NCI-H2171 treated with DMSO at 0.1 percent for 48 hours (cell line): ENCODE data around the gene TBL1XR1.
"Not testable (repeated sequence)": the region's sequence is repeated elsewhere in the genome, so short reads cannot be mapped to it uniquely, and the experiment has no call there.

Source experiments
- DNase-seq: peaks from one replicate; lab custom pipeline; 2025; lab: John Stamatoyannopoulos, UW

Gene TBL1XR1

GRCh38 chr3:177181418-177181817, 15.9 kb downstream of the TBL1XR1 start:
- no peak for DNase-seq

GRCh38 chr3:177180506-177180905, 16.8 kb downstream of the TBL1XR1 start:
- DNase-seq: no peak

GRCh38 chr3:177179281-177180067, 17.8 kb downstream of the TBL1XR1 start:
- no peak for DNase-seq

GRCh38 chr3:177177749-177178221, 19.5 kb downstream of the TBL1XR1 start:
- DNase-seq: peak; percentile 36

GRCh38 chr3:177174607-177175170, 22.6 kb downstream of the TBL1XR1 start:
- DNase-seq: no peak

- DNase-seq: no peak
Measured at GRCh38 chr3:177169936-177170722, 27.2 kb downstream of the TBL1XR1 start.

- DNase-seq: no peak
Measured at GRCh38 chr3:177168431-177168830, 28.9 kb downstream of the TBL1XR1 start.

- DNase-seq: no peak
Measured at GRCh38 chr3:177162742-177163141, 34.5 kb downstream of the TBL1XR1 start.

GRCh38 chr3:177161603-177162002, 35.7 kb downstream of the TBL1XR1 start:
- DNase-seq: not testable (repeated sequence)

- no peak for DNase-seq
Measured at GRCh38 chr3:177158461-177158860, 38.8 kb downstream of the TBL1XR1 start.

GRCh38 chr3:177157492-177157891, 39.8 kb downstream of the TBL1XR1 start:
- no peak for DNase-seq

GRCh38 chr3:177154733-177155132, 42.5 kb downstream of the TBL1XR1 start:
- DNase-seq: no peak

- DNase-seq: no peak
Measured at GRCh38 chr3:177150970-177151627, 46.2 kb downstream of the TBL1XR1 start.

- no peak for DNase-seq
Measured at GRCh38 chr3:177150218-177150916, 46.9 kb downstream of the TBL1XR1 start.

GRCh38 chr3:177149106-177149505, 48.2 kb downstream of the TBL1XR1 start:
- DNase-seq: no peak

- DNase-seq: no peak
Measured at GRCh38 chr3:177147790-177148189, 49.5 kb downstream of the TBL1XR1 start.

GRCh38 chr3:177146646-177147045, 50.6 kb downstream of the TBL1XR1 start:
- DNase-seq: no peak

GRCh38 chr3:177145954-177146353, 51.3 kb downstream of the TBL1XR1 start:
- no peak for DNase-seq

- DNase-seq: no peak
Measured at GRCh38 chr3:177145381-177145780, 51.9 kb downstream of the TBL1XR1 start.

- DNase-seq: no peak
Measured at GRCh38 chr3:177144922-177145321, 52.4 kb downstream of the TBL1XR1 start.

- peak; percentile 71 for DNase-seq
Measured at GRCh38 chr3:177141899-177142646, 55.2 kb downstream of the TBL1XR1 start.
